Natural killer cell (primary cell): Measurements from ENCODE around the gene PCIF1. TPM values are rescaled to one million over a fixed set of nuclear protein-coding genes. Genes with fewer than 3 reads are reported as not detected.
"Not testable (repeated sequence)": the region's sequence is repeated elsewhere in the genome, so short reads cannot be mapped to it uniquely, and the experiment has no call there.

Source experiments
- ATAC-seq, 3 donors: fragments of 150-1000 bp in 2 of 3; fragments of 200-7000 bp in 1 of 3; cut with Tn5 transposase; 1 replicate in 1 of 3; 2 replicates in 2 of 3; pipeline ENCODE4 v1.10.0; 2021; ENCODE audit warnings: mild to moderate bottlenecking in 2 of 3, moderate library complexity in 2 of 3
- DNase-seq, 2 donors: peaks; one replicate each; pipeline versions ENCODE4 v3.0.0 to v3.0.0-alpha.2; 2013 to 2021; ENCODE audit warnings: mixed read lengths in 1 of 2
- H3K27ac ChIP-seq: one replicate; pipeline ENCODE4 v1.5.1; 2013; ENCODE audit warnings: mild to moderate bottlenecking, low read length
- H3K27me3 ChIP-seq: one replicate; pipeline ENCODE4 v1.6.1; 2013; ENCODE audit warnings: low read length; ENCODE audit not compliant: control insufficient read depth, insufficient read depth
- H3K36me3 ChIP-seq: one replicate; pipeline ENCODE4 v1.6.1; 2013; ENCODE audit warnings: low read length; ENCODE audit not compliant: control insufficient read depth, insufficient read depth
- H3K4me1 ChIP-seq: one replicate; pipeline ENCODE4 v1.6.1; 2013; ENCODE audit warnings: low read length; ENCODE audit not compliant: control insufficient read depth, insufficient read depth
- H3K4me3 ChIP-seq: one replicate; pipeline ENCODE4 v1.5.1; 2013; ENCODE audit warnings: low read length
- H3K9me3 ChIP-seq: one replicate; pipeline ENCODE4 v1.6.1; 2013; ENCODE audit warnings: low read length; ENCODE audit not compliant: control insufficient read depth, insufficient read depth
- H3K27ac Mint-ChIP-seq, 2 donors: one replicate each; pipeline ENCODE4 v1.8.0; 2022; ENCODE audit warnings: mild to moderate bottlenecking in 2 of 2, mixed read lengths in 2 of 2, moderate library complexity in 1 of 2
- H3K27me3 Mint-ChIP-seq, 2 donors: one replicate each; pipeline ENCODE4 v1.8.0; 2022; ENCODE audit warnings: low read depth in 2 of 2, mixed read lengths in 2 of 2
- H3K36me3 Mint-ChIP-seq: one replicate; pipeline ENCODE4 v1.8.0; 2022; ENCODE audit warnings: mixed read lengths
- H3K4me1 Mint-ChIP-seq, 2 donors: one replicate each; pipeline ENCODE4 v1.8.0; 2022; ENCODE audit warnings: mixed read lengths in 2 of 2
- H3K4me3 Mint-ChIP-seq: one replicate; pipeline ENCODE4 v1.8.0; 2022; ENCODE audit warnings: mild to moderate bottlenecking, moderate library complexity, mixed read lengths
- H3K9me3 Mint-ChIP-seq, 2 donors: one replicate each; pipeline ENCODE4 v1.8.0; 2022; ENCODE audit warnings: mixed read lengths in 2 of 2
- CTCF ChIP-seq: fragments of 200-600 bp; IDR thresholded peaks from one replicate; pipeline ENCODE4 v1.8.0; 2022; ENCODE audit warnings: antibody characterized with exemption
- WGBS: methylation state at CpG from one replicate; pipeline ENCODE4 v1.1.7; 2013; ENCODE audit warnings: missing lambda C conversion rate; ENCODE audit not compliant: insufficient coverage; 5-methylcytosine and 5-hydroxymethylcytosine counted together
- intact Hi-C: fragments of 100-400 bp; cut with micrococcal nuclease; formaldehyde crosslinking; loops from one replicate; pipeline ENCODE4 v1.14.2; 2022
- total RNA-seq, 4 donors: library from RNA; stranded (reverse); fragments of 120-200 nt in 1 of 4; gene quantifications; one replicate each; pipeline versions ENCODE4 v1.2.3 to v1.2.4, GENCODE V29; 2013 to 2022

The PCIF1 gene
- total RNA-seq, 3 donors from 2014 or later (not counting 1 experiment from before 2014, with no cell fraction given): 72.0 to 85.1 (median 73.3) TPM

GRCh38 chr20:45926731-45927070 is 7.8 kb upstream of the PCIF1 start:
- H3K36me3 Mint-ChIP-seq: no peaks in the 10 kb centered on the region
- ATAC-seq: no peak
- no peak overlapping the region for H3K27ac ChIP-seq
- H3K27me3 Mint-ChIP-seq: peaks cover 2 to 4% of the 10 kb centered on the region in 2 donors
- no peaks in the 10 kb centered on the region for H3K4me1 ChIP-seq
- intact Hi-C loops: no loop called here
- peaks cover 0 to 13% of the 10 kb centered on the region in 2 donors for H3K4me1 Mint-ChIP-seq
- peaks cover 2% of the 10 kb centered on the region for H3K27me3 ChIP-seq
- no peak overlapping the region for H3K4me3 Mint-ChIP-seq
- TF ChIP-seq CTCF: no peak
- no peak overlapping the region for H3K4me3 ChIP-seq
- no peak for DNase-seq
- no peak overlapping the region for H3K27ac Mint-ChIP-seq
- H3K9me3 Mint-ChIP-seq: no peaks in the 10 kb centered on the region
- H3K9me3 ChIP-seq: no peaks in the 10 kb centered on the region
- WGBS: 96% methylated on average over 2 of the region's 2 CpGs
- H3K36me3 ChIP-seq: no peaks in the 10 kb centered on the region

- Mint-ChIP-seq H3K4me3 (no peak overlapping the region), H3K27ac (peak overlapping the region in 1 of 2 donors; percentile 50), H3K36me3 (no peaks in the 10 kb centered on the region), H3K4me1 (peaks cover 0 to 13% of the 10 kb centered on the region in 2 donors), H3K27me3 (no peaks in the 10 kb centered on the region), H3K9me3 (no peaks in the 10 kb centered on the region)
- intact Hi-C loops: no loop called here
- Histone ChIP-seq H3K9me3 (no peaks in the 10 kb centered on the region), H3K4me1 (no peaks in the 10 kb centered on the region), H3K27ac (no peak overlapping the region), H3K4me3 (no peak overlapping the region), H3K36me3 (no peaks in the 10 kb centered on the region), H3K27me3 (no peaks in the 10 kb centered on the region)
- DNase-seq: no peak
- no peak for ATAC-seq
- WGBS: 93% methylated on average over 14 of the region's 14 CpGs
- no peak for TF ChIP-seq CTCF
Observed at GRCh38 chr20:45927071-45927878, 7.2 kb upstream of the PCIF1 start.

- H3K27ac ChIP-seq, H3K27me3 Mint-ChIP-seq, H3K4me3 Mint-ChIP-seq, H3K4me3 ChIP-seq, DNase-seq, intact Hi-C loops, H3K9me3 ChIP-seq, H3K36me3 ChIP-seq, ATAC-seq, H3K9me3 Mint-ChIP-seq, H3K27me3 ChIP-seq, H3K27ac Mint-ChIP-seq, H3K36me3 Mint-ChIP-seq: not testable (repeated sequence)
- H3K4me1 Mint-ChIP-seq: peaks cover 8 to 23% of the 10 kb centered on the region in 2 donors
- H3K4me1 ChIP-seq: peaks cover 20% of the 10 kb centered on the region
- WGBS: 98% methylated on average over 16 of the region's 17 CpGs
Observed at GRCh38 chr20:45931680-45932079, 2.8 kb upstream of the PCIF1 start.

GRCh38 chr20:45933266-45934045 is 1.0 kb upstream of the PCIF1 start:
- Mint-ChIP-seq H3K36me3 (no peaks in the 10 kb centered on the region), H3K9me3 (no peaks in the 10 kb centered on the region), H3K4me1 (peaks cover 22 to 29% of the 10 kb centered on the region in 2 donors), H3K27me3 (no peaks in the 10 kb centered on the region), H3K4me3 (peak overlapping the region; percentile 96), H3K27ac (peak overlapping the region; percentile 96 to 97)
- WGBS: 28% methylated on average over 21 of the region's 22 CpGs
- Histone ChIP-seq H3K4me1 (peaks cover 26% of the 10 kb centered on the region), H3K9me3 (no peaks in the 10 kb centered on the region), H3K4me3 (peak overlapping the region; percentile 99), H3K27me3 (no peaks in the 10 kb centered on the region), H3K36me3 (peaks cover 13% of the 10 kb centered on the region), H3K27ac (peak overlapping the region; percentile 98)
- TF ChIP-seq CTCF: no peak
- no peak for ATAC-seq
- peak; percentile 46 to 77 for DNase-seq
- intact Hi-C loops: loop anchor here (1.0 to 2.0 kb wide), 4 partner anchors 29 to 77 kb away; partner anchors contain the start of genes ACOT8, CTSA, NEURL2 and ZSWIM1
